Activated T-cell treated with anti-CD3 and anti-CD28 coated beads, Interleukin-2, amount 50 U/mL, for 24 hours (primary cell): ENCODE measurements around the gene CAMSAP2.

Experiments
- DNase-seq: peaks from one replicate; pipeline ENCODE4 v3.0.0-alpha.2; 2020
- H3K27ac Mint-ChIP-seq: 2 replicates; pipeline ENCODE4 v1.8.0; 2020; ENCODE audit warnings: mild to moderate bottlenecking, mixed read lengths
- H3K27me3 Mint-ChIP-seq: 2 replicates; pipeline ENCODE4 v1.8.0; 2020; ENCODE audit warnings: mixed read lengths
- H3K36me3 Mint-ChIP-seq: 2 replicates; pipeline ENCODE4 v1.8.0; 2020; ENCODE audit warnings: low read depth, mixed read lengths
- H3K4me1 Mint-ChIP-seq: 2 replicates; pipeline ENCODE4 v1.8.0; 2020; ENCODE audit warnings: low read depth, mixed read lengths
- H3K4me3 Mint-ChIP-seq: 2 replicates; pipeline ENCODE4 v1.8.0; 2020; ENCODE audit warnings: mild to moderate bottlenecking, moderate library complexity, mixed read lengths
- H3K9me3 Mint-ChIP-seq: 2 replicates; pipeline ENCODE4 v1.8.0; 2020; ENCODE audit warnings: mixed read lengths

CAMSAP2 gene

GRCh38 chr1:200905411-200906052 lies 166.8 kb downstream of the CAMSAP2 start:
- no peaks in the 10 kb centered on the region for H3K9me3 Mint-ChIP-seq
- DNase-seq = no peak
- H3K27me3 Mint-ChIP-seq = peaks cover 57% of the 10 kb centered on the region
- no peak overlapping the region for H3K4me3 Mint-ChIP-seq
- H3K27ac Mint-ChIP-seq = no peak overlapping the region
- H3K36me3 Mint-ChIP-seq = no peaks in the 10 kb centered on the region
- H3K4me1 Mint-ChIP-seq = peaks cover 26% of the 10 kb centered on the region

GRCh38 chr1:200906491-200906890 lies 167.8 kb downstream of the CAMSAP2 start:
- Mint-ChIP-seq H3K27ac (no peak overlapping the region), H3K27me3 (peaks cover 52% of the 10 kb centered on the region), H3K9me3 (no peaks in the 10 kb centered on the region), H3K4me1 (peaks cover 26% of the 10 kb centered on the region), H3K36me3 (no peaks in the 10 kb centered on the region), H3K4me3 (no peak overlapping the region)
- no peak for DNase-seq

GRCh38 chr1:200907611-200908097 lies 169.0 kb downstream of the CAMSAP2 start:
- Mint-ChIP-seq H3K27me3 (peaks cover 43% of the 10 kb centered on the region), H3K4me3 (no peak overlapping the region)
- no peak for DNase-seq

GRCh38 chr1:200908191-200908868 lies 169.6 kb downstream of the CAMSAP2 start:
- no peaks in the 10 kb centered on the region for H3K9me3 Mint-ChIP-seq

More at GRCh38 chr1:200907611-200908097, 169.0 kb downstream of the CAMSAP2 start:
- H3K27ac Mint-ChIP-seq = no peak overlapping the region
- H3K36me3 Mint-ChIP-seq = no peaks in the 10 kb centered on the region
- H3K9me3 Mint-ChIP-seq = no peaks in the 10 kb centered on the region
- H3K4me1 Mint-ChIP-seq = peaks cover 26% of the 10 kb centered on the region

GRCh38 chr1:200909071-200909470 lies 170.4 kb downstream of the CAMSAP2 start:
- no peak for DNase-seq
- no peaks in the 10 kb centered on the region for H3K9me3 Mint-ChIP-seq
- no peak overlapping the region for H3K27ac Mint-ChIP-seq
- H3K4me1 Mint-ChIP-seq = peaks cover 26% of the 10 kb centered on the region
- H3K36me3 Mint-ChIP-seq = no peaks in the 10 kb centered on the region
- H3K4me3 Mint-ChIP-seq = no peak overlapping the region
- peaks cover 43% of the 10 kb centered on the region for H3K27me3 Mint-ChIP-seq

More at GRCh38 chr1:200908191-200908868, 169.6 kb downstream of the CAMSAP2 start:
- H3K4me3 Mint-ChIP-seq = no peak overlapping the region
- peaks cover 42% of the 10 kb centered on the region for H3K27me3 Mint-ChIP-seq
- H3K27ac Mint-ChIP-seq = no peak overlapping the region
- no peak for DNase-seq
- peaks cover 26% of the 10 kb centered on the region for H3K4me1 Mint-ChIP-seq
- no peaks in the 10 kb centered on the region for H3K36me3 Mint-ChIP-seq

GRCh38 chr1:200909757-200910239 lies 171.1 kb downstream of the CAMSAP2 start:
- peaks cover 24% of the 10 kb centered on the region for H3K4me1 Mint-ChIP-seq
- H3K27me3 Mint-ChIP-seq = peaks cover 43% of the 10 kb centered on the region
- H3K9me3 Mint-ChIP-seq = no peaks in the 10 kb centered on the region
- no peak overlapping the region for H3K4me3 Mint-ChIP-seq
- no peak for DNase-seq
- H3K27ac Mint-ChIP-seq = no peak overlapping the region
- no peaks in the 10 kb centered on the region for H3K36me3 Mint-ChIP-seq
